OCI-LY7 (cell line): Measurements from ENCODE around the gene DOCK1.

Experiments
- CTCF ChIP-seq: fragments of 200-600 bp; sonication (generic); conservative IDR thresholded peaks from 2 replicates; pipeline ENCODE4 v1.5.1; 2014; ENCODE audit warnings: mild to moderate bottlenecking, antibody characterized with exemption, low read length, moderate library complexity, mixed read lengths
- EZH2phosphoT487 ChIP-seq: fragments of 200-600 bp; sonication (generic); IDR thresholded peaks from 2 replicates; pipeline ENCODE4 v1.6.1; 2018; ENCODE audit warnings: low read depth, borderline replicate concordance, mild to moderate bottlenecking, mixed run types, antibody characterized with exemption, low read length, moderate library complexity, mixed read lengths

- TF ChIP-seq CTCF: no peak
- TF ChIP-seq EZH2phosphoT487: no peak
Measured at GRCh38 chr10:127003032-127003685, 97.9 kb downstream of the DOCK1 start.
